Osteocyte (in vitro differentiated cells): ENCODE measurements around the gene GRB10. TPM values are rescaled to one million over a fixed set of nuclear protein-coding genes. Genes with fewer than 3 reads are reported as not detected.

Experiments used
- DNase-seq: peaks from one replicate; pipeline ENCODE4 v3.0.0; 2021; ENCODE audit warnings: mixed read lengths; ENCODE audit not compliant: unreplicated experiment; ENCODE audit errors: extremely low spot score
- H3K27ac Mint-ChIP-seq: one replicate; pipeline ENCODE4 v1.8.0; 2021; ENCODE audit warnings: mild to moderate bottlenecking, mixed read lengths; ENCODE audit not compliant: unreplicated experiment
- H3K27me3 Mint-ChIP-seq: one replicate; pipeline ENCODE4 v1.8.0; 2021; ENCODE audit warnings: mixed read lengths; ENCODE audit not compliant: unreplicated experiment
- H3K36me3 Mint-ChIP-seq: one replicate; pipeline ENCODE4 v1.8.0; 2021; ENCODE audit warnings: mixed read lengths; ENCODE audit not compliant: unreplicated experiment
- H3K4me1 Mint-ChIP-seq: one replicate; pipeline ENCODE4 v1.8.0; 2021; ENCODE audit warnings: mixed read lengths; ENCODE audit not compliant: unreplicated experiment
- H3K4me3 Mint-ChIP-seq: one replicate; pipeline ENCODE4 v1.8.0; 2021; ENCODE audit warnings: mild to moderate bottlenecking, moderate library complexity, mixed read lengths; ENCODE audit not compliant: unreplicated experiment
- H3K9me3 Mint-ChIP-seq: one replicate; pipeline ENCODE4 v1.8.0; 2021; ENCODE audit warnings: mixed read lengths; ENCODE audit not compliant: unreplicated experiment
- total RNA-seq: library from RNA; stranded (reverse); gene quantifications from 2 replicates; pipeline ENCODE4 v1.2.1, GENCODE V29; 2021
- TF ChIP-seq, protein P1 (sequence below): fragments of 200-600 bp; sonication (generic); IDR thresholded peaks from 2 replicates; pipeline ENCODE4 v1.5.0; 2021; ENCODE audit warnings: antibody characterized with exemption, mild to moderate bottlenecking, moderate library complexity

The GRB10 gene
- total RNA-seq, 1 donor from 2014 or later = 51.3 TPM

DNA sequence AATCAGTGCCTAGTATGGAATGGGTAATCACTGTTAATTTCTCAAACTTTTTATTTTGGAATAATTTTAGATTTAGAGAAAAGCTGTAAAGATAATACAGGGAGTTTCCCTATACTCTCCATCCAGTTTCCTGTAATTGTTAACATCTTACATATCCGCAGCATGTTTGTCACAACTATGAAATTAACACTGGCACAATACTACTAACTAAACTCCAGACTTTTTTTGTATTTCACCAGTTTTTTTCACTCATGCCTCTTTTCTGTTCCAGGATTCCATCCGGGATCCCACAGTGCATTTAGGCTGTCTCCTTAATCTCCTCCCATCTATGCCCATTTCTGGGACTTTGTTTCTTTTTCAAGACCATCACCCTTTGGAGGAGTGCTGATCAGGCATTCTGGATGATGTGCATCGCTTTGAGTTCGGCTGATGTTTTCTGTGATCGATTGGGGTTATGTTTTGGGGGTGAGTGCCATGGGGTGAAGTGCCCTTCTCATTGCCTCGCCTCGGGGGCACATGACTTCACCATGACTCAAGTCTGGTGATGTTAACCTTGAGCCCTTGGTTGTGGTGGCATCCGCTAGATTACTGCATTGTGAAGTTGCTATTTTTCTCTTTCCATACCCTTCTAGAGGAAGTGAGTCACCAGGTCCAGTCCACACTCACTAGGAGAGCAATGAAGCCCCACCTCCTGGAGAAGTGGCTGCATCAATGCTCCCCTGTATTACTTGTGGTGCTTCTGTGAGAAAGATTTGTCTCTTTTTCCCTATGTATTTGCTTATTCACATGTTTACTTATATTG, 43.9 kb upstream of the GRB10 start:
- no peaks in the 10 kb centered on the region for H3K27me3 Mint-ChIP-seq
- H3K9me3 Mint-ChIP-seq = no peaks in the 10 kb centered on the region
- peaks cover 27% of the 10 kb centered on the region for H3K4me1 Mint-ChIP-seq
- H3K27ac Mint-ChIP-seq = peak overlapping the region; percentile 75
- TF ChIP-seq, protein P1, sequence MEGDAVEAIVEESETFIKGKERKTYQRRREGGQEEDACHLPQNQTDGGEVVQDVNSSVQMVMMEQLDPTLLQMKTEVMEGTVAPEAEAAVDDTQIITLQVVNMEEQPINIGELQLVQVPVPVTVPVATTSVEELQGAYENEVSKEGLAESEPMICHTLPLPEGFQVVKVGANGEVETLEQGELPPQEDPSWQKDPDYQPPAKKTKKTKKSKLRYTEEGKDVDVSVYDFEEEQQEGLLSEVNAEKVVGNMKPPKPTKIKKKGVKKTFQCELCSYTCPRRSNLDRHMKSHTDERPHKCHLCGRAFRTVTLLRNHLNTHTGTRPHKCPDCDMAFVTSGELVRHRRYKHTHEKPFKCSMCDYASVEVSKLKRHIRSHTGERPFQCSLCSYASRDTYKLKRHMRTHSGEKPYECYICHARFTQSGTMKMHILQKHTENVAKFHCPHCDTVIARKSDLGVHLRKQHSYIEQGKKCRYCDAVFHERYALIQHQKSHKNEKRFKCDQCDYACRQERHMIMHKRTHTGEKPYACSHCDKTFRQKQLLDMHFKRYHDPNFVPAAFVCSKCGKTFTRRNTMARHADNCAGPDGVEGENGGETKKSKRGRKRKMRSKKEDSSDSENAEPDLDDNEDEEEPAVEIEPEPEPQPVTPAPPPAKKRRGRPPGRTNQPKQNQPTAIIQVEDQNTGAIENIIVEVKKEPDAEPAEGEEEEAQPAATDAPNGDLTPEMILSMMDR = no peak
- no peaks in the 10 kb centered on the region for H3K36me3 Mint-ChIP-seq
- peak overlapping the region; percentile 20 for H3K4me3 Mint-ChIP-seq
- no peak for DNase-seq

DNA sequence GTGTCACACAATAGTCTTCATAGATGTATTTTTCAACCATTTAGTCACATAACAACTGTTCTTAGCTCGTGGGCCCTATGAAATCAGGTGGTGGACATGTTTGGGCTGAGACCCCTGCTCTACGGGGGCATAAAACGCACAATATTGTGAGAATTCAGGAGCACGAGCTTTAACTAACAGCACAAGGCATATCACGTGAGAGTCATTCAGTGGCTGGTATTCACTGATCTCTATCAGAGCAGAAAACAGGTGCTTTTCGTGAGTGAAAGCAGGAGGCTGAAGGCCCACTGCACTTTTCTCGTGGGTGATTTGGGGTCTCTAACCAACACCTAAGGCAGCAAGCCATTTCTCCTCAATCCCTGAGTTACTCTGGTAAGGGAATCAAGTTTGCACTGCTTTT, 42.8 kb upstream of the GRB10 start:
- TF ChIP-seq, protein P1 = no peak
- no peaks in the 10 kb centered on the region for H3K36me3 Mint-ChIP-seq
- H3K4me3 Mint-ChIP-seq = no peak overlapping the region
- no peaks in the 10 kb centered on the region for H3K27me3 Mint-ChIP-seq
- no peak for DNase-seq
- no peak overlapping the region for H3K27ac Mint-ChIP-seq
- H3K9me3 Mint-ChIP-seq = no peaks in the 10 kb centered on the region
- H3K4me1 Mint-ChIP-seq = peaks cover 33% of the 10 kb centered on the region

DNA sequence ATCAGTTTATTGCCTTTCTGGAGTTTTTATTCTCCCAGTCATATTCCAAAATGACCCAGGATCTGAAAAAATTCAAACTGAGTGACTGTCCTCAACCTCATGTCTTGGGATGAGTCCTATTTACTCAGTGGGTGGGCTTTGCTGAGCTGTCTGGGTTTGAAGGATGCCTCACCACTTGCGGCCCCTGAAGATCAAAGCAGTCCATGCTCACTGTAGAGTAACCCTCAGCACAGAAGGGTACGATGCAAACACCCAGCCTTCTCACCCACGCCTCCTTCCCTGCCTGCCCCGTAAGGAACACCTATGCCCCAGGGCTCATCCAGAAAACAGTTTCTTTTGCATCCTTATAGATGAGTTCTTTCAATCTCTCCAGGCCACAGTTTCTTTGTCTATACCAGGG, 42.2 kb upstream of the GRB10 start:
- TF ChIP-seq, protein P1 = no peak

DNA sequence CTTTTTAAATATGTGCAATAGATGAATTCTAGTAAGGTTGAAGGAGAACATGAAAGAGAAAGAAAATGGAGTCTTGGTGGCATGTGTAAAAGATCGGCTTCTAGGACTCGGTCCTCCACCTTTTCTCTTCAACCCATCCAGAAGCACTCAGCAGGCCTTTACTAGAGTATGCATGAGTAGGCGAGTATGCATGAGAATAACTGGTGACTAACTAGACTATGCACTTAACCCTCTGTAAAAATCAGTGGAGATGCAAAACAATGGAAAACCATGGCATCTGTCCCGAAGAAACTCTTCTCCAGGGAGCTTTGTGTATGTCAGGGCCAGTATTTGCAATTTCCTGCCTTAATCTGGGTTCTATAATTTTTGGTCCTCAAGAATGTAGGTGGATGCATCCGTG, 40.0 kb upstream of the GRB10 start:
- H3K9me3 Mint-ChIP-seq = no peaks in the 10 kb centered on the region
- H3K4me1 Mint-ChIP-seq = peaks cover 29% of the 10 kb centered on the region
- no peaks in the 10 kb centered on the region for H3K27me3 Mint-ChIP-seq
- TF ChIP-seq, protein P1 = no peak
- no peak overlapping the region for H3K4me3 Mint-ChIP-seq
- H3K27ac Mint-ChIP-seq = no peak overlapping the region
- DNase-seq = no peak
- H3K36me3 Mint-ChIP-seq = no peaks in the 10 kb centered on the region

More for the DNA sequence above, 42.2 kb upstream of the GRB10 start:
- Mint-ChIP-seq H3K9me3 (no peaks in the 10 kb centered on the region), H3K27ac (no peak overlapping the region), H3K36me3 (no peaks in the 10 kb centered on the region), H3K4me1 (peaks cover 33% of the 10 kb centered on the region), H3K27me3 (no peaks in the 10 kb centered on the region), H3K4me3 (no peak overlapping the region)
- no peak for DNase-seq

DNA sequence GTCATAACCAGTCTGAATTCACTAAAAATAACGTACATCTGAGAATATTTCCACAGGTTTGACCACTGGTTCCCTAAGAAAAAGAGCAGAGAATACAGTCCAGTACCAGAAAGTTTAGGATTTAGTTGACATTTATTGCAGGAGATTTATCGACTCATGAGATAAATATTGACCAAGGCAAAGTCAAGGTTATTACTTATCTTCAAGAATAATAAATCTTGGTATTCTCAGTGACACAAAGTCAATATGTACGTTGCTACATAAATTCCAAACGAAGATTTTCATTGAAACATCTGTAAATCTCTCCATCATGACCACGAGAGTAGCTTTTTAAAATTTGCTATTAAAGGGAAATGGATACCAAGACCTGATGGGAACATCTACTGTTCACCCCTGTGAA, 39.4 kb upstream of the GRB10 start:
- Mint-ChIP-seq H3K36me3 (no peaks in the 10 kb centered on the region), H3K9me3 (no peaks in the 10 kb centered on the region), H3K4me3 (no peak overlapping the region), H3K4me1 (peaks cover 23% of the 10 kb centered on the region), H3K27ac (no peak overlapping the region), H3K27me3 (no peaks in the 10 kb centered on the region)
- TF ChIP-seq, protein P1 = no peak
- no peak for DNase-seq
